ENCODE results near the gene DSCAML1.

Gene DSCAML1

DNA sequence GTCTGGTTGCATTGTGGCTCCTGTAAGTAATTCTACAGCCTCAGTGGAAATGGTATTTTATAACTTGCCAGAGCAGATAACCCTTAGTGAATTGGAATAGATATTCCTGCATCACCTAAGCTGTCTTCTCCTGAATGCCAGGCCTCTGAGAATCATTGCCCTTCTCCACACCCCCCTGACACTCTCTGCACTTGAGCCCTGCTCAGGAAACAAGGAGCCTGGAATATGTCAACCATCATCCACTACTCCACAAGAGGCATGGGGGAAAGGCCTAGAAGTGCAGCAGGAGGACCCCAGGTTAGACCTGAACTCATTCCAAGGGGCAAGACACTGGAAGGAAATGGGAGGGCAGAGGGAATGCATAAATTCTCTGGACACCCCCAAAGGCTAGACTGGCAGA, 72.4 kb downstream of the DSCAML1 start:
- DNase-seq (ENCODE audit: low read depth in 2 of 2): no peak

DNA sequence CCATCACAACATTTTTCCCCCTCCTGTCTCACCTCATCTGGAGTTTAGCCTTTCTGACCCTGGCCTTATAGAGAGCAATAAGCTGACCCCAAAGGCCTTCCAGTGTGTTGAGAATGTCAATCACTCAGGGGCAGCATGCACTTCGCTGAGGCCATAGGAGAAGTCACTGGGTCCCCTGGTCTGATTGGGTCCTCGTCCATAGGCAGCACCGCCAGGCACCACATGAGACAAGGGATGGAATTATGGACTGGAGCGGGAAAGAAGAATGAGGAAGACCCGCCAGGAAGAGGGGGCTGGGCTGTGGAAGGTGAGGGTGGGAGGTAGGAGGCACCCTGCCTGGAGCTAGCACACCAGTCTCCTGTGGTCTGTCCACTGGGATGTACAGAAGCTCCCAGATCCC, 72.9 kb downstream of the DSCAML1 start:
- DNase-seq (ENCODE audit: low read depth in 2 of 2): no peak

DNA sequence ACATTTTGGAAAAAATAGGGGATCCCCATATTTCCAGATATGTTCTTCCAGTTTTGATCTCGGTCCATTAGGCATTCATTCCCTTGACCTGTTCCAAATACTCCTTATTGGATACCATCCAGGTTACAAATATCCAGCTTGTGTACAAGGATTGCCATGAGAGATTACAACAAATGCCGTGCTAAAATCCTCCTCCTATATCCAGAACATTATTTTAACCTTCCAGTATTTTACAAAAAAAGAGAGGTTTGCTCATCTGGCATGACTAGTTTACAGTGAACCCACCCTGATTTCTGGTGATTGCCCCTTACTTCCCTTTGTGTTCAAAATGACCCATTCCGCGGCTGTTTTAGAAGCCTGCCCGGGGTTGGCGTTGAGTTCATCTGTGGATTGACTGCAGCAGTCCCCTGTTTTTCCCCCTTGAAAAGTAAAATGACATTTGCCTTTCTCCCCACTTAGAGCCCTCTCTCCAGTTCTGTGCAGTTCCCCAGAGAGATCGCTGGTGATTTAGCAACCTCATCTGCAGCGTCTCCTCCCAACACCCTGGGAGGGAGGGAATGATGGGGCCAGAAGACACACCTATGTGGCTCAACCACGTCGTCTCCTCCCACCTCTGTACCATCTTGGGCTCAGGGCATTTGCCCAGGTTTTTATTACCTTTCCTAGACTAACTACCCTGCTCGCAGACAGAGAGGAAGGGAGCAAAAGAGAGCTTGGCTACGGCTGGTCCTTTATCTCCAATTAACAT, 73.6 kb downstream of the DSCAML1 start:
- DNase-seq (ENCODE audit: low read depth in 2 of 2): no peak

DNA sequence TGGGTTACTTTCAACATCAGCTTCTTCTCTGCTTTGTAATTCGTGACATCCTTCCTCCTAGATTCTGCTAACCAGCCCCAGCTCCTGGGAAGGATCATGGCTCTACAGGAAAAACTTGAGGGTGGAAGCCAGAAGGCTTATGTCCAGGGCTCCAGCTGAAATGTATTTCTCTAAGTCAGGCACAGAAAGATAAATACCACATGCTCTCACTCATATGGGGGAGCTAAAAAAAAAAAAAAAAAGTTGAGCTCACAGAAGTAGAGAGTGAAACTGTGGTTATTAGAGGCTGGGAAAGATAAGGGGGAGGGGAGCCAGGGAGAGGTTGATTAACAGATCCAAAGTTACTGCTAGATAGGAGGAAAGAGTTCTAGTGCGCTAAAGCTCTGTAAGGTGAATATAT, 74.9 kb downstream of the DSCAML1 start:
- no peak for DNase-seq (ENCODE audit: low read depth in 2 of 2)

DNA sequence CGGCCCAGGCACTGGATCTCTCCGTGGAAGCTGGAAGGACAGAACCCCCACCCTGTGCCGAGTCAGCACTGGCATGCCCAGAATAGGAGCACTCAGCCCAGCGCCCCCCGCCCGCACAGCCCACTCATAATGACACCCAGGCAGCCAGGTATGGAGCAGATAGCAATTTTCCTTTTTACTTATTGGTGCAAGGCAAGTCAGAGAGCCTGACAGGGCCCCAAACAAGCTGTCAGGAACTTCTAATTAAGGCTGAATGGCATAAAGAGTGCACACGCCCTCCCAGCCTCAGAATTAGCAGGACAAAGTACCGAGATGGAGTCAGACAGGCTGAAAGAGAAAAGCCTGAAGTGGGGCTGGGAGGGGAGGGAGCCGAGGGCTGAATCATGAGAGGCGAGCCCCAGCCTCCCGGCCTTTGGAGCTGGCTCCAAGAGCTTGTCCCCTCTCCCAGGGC, 76.9 kb downstream of the DSCAML1 start:
- DNase-seq (ENCODE audit: low read depth in 2 of 2): no peak

DNA sequence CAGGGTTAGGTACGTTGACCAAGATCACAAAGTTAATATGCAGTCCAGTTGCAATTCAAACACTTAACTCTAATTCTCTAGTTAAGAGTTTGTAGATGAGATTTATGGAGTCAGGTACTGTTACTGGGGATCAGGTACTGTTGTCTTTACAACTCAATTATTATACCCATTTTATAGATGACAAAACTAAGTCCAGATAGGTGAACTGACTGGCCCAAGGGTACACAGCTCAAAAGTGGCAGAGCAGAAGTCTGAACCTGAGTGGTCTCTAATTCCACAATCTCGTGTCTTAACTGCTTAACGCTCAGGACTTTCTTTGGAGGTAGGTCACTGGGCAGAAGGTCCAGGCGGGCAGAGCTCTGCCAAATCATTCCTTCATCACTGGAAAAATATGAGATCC, 77.5 kb downstream of the DSCAML1 start:
- DNase-seq (ENCODE audit: low read depth in 2 of 2): no peak

DNA sequence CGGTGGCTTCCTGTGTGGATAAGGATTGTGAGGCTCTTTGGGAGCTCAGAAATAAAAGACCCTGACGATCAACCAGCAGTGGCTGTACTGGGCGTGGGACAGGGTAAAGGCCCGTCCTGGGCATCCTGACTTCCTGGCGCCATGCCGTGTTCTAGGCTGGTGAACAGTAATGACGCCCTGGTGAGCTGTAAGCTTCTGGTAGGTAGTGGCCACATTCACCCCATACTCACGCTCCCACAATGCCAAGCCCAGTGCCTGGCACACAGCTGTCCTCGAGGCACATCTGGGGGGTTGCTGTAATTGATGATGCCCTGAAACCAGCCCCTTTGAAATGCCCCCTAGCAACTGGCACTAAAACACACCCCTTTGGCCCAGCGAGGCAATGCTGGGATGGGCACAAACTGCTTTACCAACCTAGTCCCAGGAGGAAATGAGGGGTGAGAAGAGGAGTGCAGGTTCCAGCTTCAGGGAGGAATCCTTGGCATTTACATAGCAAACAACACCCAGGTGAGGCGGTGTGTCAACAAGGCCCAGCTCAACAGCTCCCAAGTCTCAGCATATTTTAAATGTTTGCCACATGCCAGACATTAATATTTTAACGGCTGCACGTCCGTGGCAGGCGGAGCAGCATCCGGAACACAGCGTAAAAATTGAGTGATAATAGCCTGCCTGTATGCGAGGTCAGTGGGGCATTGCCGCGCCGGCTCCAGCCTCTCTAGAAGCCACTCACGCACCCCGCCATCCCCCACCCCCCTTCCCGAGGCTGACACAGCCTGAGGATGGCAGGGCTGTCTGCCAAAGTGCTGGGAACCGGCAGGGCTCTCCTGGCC, 79.3 kb downstream of the DSCAML1 start:
- DNase-seq (ENCODE audit: low read depth in 2 of 2): no peak

DNA sequence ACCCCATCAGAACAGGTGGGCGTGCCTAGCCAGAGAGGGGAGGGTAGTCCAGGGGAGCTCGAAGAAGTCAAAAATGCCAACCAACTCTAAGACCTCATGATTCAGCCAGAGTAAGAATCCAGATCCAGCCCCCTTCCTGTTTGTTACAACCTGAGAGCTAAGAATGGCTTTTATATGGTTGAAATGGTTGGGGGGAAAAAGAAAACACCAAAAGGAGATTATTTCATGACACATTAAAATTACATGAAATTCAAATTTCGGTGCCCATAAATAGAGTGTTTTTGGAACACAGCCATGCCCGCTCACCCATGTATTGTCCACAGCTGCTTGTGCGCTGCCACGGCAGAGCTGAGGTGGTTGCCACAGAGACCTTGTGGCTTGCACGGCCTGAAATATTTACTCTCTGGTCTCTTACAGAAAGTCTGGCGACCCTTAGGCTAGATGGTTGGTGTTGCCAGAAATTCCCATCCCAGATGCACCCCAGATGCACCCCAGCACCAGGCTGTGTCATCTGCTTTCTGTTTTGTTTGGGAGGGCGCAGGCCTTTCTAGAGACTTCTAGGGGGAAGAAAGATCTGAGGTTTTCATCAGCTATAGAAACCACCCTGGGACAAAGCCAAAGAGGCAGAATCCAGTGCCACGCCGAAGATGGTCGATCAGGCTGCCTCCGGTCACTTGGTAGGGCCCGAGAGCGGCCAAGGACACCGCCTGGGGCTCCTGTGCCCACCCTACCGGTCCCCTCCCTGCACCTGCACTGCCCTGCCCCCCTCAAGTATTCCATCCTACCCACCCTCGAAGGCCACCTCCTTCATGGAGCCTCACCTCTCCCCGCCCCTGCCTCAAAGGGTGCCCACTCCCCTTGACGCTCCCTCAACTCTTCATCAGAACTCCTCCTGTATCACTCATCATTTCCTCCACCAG, 80.2 kb downstream of the DSCAML1 start:
- DNase-seq (ENCODE audit: low read depth in 2 of 2): no peak

DNA sequence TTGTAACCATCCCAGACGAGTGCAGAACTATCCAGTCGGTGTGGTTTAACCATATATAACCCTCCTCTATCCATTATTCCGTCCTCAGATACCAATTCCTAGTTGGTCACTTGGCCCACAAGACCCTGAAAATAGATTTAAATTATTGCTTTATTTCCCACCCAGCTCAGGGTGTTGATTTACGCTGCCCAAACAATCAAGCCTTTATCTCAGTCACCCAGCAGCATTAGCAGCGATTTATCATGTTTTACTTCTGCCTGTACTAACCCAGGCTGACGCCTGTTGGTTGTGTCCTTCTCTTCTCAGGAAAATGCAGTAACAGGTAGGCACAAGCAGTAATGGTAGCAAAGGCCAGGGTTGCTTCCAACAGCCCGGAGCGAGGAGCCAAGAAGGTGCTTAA, 81.2 kb downstream of the DSCAML1 start:
- DNase-seq (ENCODE audit: low read depth in 2 of 2): no peak

DNA sequence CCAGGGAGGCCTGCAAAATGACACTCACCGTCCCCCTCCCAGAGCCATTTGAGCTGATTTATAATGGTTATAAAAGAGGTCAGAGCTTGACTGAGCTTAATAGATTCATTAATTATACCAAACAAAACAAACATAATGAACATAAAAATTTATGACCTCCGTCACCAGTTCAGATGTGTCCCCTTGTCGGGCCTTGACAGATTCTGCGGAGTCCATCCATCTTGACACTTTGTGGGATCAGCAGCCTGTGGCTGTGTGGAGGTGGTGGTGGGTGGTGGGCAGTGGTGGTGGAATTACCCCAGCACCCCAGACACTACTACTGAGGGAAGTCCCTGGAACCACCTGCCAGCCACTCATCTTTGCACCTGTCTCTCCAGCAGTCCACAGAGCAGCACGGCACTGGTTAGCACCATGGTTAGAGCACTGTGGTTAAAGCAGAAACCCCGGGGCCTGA, 83.5 kb downstream of the DSCAML1 start:
- no peak for DNase-seq (ENCODE audit: low read depth in 2 of 2)

DNA sequence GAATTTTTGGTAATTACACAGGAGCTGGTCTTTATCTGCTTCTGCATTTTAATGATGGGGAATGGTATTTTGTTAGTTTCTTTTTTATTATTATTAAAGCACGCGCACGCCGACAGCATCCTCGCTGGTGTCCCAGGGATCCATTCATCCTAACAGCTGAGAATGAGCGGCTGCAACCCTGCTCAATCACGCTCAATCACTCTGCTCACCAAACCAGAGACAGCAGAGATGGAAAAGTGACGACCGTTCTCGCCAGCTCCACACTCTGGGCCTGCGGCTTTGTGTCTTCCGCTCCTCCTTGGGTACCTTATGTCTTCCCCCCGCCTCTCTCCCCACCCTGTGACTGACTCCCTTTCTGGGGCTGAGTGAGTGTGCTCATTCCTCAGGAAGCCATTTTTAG, 84.5 kb downstream of the DSCAML1 start:
- no peak for DNase-seq (ENCODE audit: low read depth in 2 of 2)

DNA sequence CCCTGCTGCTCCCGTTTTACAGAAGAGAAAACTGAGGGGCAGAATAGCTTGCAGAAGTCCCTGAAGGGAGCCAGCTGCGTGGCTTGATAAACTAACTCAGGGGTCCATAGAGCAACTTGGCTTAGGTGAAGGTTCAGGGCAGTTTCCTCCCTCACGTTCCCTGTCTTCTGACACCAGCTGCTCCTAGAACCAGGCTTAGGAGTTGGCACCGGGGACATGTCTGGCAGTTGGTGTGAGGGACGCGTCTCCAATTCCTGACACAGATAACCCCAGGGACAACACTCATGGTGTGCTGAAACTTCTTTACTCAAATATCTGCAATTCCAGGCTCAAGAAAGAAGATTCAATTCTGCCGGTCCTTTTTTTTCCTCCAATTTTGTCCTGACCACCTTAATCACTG, 85.7 kb downstream of the DSCAML1 start:
- no peak for DNase-seq (ENCODE audit: low read depth in 2 of 2)

DNA sequence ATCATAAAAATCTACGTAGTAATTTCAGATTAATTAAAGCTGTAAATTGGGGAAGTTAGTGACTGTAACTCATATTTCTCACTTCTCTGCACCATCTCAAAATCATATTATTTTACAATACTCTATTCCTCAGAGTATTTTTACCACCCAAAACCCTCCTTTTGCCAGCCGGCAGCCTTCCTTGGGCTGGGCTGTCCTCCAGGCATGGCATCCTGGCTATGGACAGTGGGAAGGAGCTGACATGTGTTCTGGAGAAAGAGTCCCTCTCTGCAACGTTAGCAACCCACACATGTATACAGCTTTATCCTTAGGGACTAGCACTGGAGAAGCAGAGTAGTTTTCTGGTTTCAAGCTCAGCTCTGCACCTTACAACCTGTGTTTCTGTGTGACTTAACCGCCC, 86.8 kb downstream of the DSCAML1 start:
- no peak for DNase-seq (ENCODE audit: low read depth in 2 of 2)

DNA sequence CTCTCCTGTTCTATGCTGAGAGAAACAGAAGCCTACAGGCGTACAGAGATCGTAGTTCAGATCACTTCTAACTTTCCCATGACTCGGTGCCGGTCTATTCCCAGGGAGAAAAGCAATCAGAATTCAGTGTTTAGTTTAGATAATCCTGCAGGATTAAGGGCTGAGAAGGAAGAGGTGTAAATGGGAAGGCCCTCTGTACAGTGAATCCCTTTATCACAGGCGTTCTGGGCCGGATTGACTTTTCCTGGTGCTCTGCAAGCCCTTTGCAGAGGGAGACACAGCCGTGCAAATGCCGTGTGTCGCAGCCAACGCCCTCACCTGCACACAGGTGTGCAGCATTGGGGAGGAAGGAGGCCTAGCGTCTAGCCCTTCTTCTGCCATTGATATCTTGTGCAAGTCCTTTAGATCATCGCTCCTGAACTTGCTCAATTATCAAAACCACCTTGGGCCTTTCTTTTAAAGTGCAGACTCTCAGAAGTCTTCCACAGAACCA, 90.6 kb downstream of the DSCAML1 start:
- no peak for DNase-seq (ENCODE audit: low read depth in 2 of 2)

DNA sequence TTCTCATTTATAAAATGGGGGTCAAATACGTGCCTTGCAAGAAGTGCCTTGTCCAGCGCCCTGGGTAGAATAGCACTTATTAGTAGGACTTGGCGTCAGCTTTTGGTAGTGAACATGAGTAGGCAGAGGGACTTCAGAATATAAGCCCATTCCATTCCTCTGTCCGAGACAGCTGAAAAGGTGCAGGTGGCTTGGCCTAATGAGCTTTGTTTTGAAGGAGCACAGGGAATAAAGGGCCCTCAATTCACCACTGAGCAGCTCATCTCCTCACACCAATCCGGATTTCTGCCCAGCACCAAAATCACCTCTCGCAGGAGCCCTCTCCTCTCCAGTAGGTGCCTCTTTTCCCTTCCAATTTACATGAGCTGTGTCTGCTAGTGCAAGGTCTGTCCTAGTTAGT, 91.2 kb downstream of the DSCAML1 start:
- DNase-seq (ENCODE audit: low read depth in 2 of 2): no peak

DNA sequence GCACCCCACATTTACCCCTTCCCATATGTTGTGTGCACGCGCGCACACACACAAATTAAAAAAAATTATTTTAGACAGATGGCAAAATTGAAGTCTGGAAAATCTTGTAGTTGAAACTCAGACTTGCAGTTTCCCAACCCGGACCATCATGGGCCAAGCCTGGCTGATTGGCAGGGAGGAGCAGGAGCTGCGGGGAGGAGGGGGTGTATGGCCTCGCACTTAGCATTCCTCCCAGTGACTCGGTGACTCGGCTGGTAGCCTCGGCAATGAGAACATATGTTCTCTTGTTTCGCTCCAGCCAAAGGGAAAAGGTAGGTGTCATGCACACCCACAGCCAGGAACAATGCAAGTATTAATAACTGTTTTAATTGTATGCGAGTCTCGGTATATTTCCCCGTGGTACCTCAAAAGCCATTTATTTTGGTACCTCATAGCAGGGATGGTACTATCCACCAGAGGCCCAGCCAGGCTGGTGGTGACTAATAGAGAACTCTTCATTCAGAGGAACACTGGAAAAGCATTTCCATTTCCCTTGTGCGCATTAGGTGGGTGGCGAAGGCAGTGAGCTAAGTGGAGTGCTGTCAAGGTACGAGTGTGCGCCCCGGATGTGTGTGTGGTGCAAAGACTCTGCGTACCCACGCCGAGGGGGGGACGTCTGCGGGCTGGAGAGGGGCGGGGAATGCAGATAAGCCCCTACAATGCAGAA, 92.5 kb downstream of the DSCAML1 start:
- DNase-seq (ENCODE audit: low read depth in 2 of 2): no peak

DNA sequence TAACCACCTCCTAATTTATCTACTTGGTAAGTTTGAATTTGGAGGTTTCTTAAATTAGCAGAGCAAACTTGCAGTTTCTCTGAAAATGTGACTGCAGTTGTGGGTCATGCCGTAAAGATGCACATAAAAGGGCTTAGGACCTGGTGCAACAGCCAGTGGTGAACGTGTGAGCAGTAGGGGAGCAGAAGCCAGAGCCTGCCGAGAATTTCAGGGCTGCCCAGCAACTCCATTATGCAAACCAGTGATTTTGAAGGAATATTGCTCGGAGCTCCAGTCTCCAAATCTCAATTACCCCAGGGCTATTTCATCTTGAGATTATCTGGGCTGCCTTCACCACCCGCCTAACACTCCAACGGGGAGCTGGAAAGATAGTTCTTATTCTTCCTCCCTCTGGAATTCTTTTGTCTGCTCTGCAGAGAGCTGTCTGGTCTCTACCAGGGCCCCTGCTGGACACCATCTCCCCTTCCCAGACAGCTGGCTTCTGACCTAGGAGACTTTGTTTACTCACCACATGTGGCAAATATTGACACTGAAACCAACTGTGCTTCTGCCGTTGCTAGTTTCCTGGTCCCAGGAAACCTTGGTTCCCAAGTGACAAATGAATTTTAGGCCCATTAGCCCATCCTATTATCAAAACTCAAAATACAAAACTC, 93.9 kb downstream of the DSCAML1 start:
- no peak for DNase-seq (ENCODE audit: low read depth in 2 of 2)

DNA sequence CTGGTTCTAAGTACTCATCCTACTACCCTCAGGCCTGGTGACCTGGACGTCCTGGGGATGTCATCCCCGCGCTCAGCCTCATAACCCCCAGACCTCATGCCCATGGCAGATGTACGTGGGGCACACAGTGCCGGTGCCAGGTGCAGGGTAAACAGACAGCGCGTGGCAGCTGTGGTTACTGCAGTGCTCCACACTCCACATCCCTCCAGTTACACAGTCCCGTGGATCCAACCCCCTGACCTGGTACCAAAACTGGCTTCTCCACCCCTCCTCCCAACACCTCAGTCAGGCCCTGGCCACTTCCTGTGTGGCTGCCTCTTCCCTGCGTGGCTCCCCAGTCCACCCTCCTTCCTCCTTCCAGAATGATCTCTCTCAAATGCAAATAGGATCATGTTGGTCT, 95.2 kb downstream of the DSCAML1 start:
- no peak for DNase-seq (ENCODE audit: low read depth in 2 of 2)

DNA sequence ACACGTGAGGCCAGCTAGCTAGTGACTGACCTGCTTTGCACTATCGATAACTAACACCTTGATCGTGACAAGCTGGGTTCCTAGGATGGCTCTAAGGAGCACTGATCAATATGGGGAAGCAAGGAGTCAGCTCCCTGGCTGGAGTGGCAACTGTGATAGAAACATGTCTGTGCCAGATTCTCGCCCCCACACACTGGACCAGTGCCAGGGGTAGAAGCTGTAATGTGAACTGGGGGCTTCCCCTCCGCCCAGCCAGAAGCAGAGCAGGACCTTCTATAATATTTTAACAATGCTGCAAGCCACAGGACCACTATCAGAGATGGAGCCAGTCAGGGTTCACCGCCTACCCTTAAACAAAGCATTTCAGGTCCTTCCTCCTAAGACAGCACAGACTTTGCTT, 96.5 kb downstream of the DSCAML1 start:
- DNase-seq (ENCODE audit: low read depth in 2 of 2): no peak

DNA sequence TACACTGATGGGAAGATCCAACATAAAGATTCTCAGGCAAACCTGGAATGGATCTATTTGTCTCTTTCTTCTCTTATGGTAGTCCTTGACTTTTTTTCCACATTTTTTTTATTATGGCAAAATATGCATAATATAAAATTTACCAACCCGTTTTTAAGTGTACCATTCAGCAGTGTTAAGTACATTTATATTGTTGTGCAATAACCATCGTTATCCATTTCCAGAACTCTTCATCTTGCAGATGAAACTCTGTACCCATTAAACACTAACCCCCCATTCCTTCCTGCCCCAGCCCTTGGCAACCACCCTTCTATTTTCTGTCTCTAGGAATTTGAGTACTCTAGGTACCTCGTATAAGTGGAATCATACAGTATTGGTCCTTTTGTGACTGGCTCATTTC, 99.7 kb downstream of the DSCAML1 start:
- no peak for DNase-seq (ENCODE audit: low read depth in 2 of 2)

DNA sequence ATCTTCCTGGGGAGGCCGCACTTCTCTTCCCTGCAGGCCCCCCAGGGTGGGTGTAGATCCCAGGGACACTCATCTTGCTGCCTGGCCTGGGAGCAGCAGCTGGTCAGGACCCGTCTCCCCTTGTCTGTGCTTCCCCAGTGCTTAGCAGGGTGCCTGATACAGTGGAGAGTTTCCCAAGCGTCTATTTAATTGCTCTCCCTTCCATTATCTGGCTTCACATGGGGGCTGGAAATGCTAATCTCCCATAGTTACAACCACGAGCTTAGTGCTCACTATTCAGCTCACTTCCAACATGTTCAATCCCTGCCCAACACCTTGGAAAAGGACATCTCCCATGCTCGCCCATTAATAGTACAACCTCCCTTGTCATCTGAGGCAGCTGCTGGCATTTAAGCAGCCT, 100.5 kb downstream of the DSCAML1 start:
- DNase-seq (ENCODE audit: low read depth in 2 of 2): no peak
